ENCODE measurements around the gene FRAS1.
A peak's percentile ranks its signal among the peaks of the same experiment; 100 is the strongest.

FRAS1 gene

DNA sequence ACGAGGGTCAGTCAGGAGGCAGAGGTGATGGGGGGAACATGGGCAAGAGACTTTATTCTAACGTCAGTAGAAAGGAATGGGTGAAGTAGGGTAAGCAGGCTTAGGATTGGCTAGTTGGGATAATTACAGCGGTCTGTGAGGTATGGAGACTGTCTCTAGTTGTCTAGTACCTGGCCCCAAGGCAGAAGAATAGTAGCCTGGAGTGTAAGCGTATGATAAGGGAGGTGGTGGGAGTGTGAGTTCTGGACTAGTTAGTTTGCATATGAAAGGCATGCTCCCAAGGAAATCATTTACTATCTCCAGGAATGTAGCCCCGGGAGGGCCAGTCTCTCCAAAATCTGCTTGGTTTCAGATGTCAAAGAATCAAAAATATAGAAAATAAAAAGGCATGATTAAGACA, 274.8 kb downstream of the FRAS1 start:
- DNase-seq, result no peak

DNA sequence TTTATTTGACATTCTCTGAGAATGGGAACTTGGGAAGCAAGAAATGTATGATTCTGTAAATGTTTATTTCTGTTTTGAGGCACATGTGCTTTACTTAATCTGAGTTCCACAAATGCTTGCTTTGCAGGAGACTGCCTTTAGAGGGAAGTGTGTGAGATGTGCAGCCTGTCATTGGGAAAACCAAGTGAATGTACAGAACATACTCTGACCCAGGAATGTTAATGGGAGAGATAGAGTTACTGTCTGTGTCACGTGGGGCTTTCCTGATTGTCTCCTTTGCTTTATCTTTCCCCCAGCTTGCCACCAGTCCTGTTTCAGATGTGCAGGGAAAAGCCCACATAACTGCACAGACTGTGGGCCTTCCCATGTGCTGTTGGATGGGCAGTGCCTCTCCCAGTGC, 275.9 kb downstream of the FRAS1 start:
- DNase-seq, result no peak

DNA sequence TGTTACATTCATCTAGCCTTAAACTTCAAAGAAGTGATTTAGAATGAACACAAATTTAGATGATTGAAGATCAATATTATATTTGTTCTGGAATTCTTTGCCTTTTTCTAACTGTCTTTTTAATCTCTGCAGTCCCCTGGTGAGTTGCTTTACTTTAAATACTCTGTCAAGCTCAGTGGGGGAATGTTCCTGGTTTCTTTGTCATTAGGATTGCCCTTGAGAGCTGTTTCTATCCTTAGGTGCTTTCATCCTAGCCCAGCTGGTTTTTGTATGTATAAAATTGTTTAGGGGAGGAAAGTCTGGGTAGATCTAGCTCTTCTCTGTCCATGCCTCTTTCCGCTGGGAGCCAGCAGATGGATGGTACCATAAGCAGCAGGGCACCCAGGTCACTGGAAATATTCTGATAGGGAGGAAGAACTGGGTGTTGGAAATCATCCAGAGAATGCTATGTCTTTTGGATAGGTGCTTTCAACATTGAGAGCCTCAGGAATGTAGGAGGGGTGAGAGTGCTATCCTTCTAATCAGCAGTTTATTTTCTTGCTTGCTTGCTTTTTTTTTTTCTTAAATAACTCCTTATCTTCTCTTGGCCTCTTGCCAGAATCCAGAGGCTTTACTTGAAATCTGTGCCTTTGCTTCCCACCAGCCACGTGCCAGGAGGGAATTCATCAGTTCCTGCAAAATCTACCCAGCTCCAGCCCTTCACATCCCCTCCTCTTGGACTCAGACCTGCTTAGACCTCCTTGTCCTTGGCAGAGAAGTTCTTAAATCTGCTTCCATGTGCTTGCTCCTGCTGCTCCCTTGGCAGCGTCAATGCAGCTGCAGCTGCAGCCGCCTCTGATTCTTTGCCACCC, 279.2 kb downstream of the FRAS1 start:
- no peak for DNase-seq

DNA sequence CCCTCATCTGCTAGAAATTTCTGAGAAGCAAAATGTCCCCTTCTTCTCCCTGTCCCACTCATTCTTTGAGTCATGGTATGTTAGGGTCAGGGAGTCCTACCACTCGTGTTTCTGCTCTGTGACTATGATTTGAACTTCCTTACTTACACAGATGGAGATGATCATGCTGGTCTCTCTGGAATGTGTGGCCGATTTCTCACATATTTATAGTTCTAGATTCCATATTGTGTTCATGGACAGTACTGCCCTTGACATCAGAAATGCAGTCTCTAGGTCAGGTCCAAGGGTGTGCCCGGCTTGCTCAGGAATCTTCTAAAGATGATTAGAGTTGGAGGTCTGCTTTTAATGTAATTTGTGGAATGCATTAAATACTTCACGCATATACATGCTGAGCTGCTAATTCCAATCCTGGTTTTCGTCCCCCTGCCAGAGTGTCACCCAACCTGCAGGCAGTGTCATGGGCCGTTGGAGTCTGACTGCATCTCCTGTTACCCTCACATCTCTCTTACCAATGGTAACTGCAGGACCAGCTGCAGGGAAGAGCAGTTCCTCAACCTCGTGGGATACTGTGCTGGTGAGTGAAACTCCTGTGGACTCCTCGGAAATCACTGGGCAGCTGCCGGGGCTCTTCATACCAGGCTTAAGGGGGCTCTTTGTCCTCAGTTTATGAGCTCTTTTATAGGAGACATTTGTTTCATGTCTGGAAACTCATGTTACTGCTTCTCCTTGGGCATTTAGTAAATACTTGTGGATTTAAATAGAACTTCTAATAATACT, 280.3 kb downstream of the FRAS1 start:
- DNase-seq, result no peak

DNA sequence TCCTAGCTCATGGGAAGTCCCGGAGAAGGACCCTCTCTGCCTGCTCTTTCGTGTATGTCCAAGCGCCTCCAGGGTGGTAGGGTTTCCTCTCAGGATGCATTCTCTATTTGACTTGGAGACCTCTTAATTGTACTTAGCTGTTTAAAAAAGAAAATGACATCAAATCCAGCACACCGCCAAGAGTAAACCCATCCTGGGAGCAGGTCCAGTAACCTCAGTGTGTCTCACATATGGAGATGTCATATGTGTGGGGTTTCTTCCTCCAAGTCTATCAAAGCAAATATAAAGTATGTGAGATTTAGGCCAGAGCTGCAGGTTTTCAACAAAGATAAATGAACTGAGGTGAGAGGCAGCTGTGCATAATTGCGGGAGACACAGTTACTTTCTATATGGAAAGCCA, 285.0 kb downstream of the FRAS1 start:
- no peak for DNase-seq

DNA sequence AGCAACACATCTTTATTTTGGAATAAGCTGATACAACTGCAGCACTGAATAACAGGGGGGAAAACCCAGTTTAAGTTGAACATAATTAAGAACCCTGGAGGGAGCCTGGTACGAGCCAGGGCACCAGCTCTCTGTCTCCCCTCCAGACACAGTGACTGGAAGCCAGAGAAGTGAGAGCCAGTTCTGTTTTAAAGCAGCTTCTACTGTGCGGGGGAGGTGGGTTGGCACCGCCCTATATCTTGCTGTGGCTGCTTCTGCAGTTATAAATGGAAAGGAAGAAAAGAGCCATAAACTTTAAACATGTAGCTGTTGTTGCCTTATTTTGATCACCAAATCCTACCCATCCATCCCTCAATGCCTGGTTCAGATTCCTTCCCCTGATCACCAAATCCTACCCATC, 286.6 kb downstream of the FRAS1 start:
- DNase-seq, result no peak

DNA sequence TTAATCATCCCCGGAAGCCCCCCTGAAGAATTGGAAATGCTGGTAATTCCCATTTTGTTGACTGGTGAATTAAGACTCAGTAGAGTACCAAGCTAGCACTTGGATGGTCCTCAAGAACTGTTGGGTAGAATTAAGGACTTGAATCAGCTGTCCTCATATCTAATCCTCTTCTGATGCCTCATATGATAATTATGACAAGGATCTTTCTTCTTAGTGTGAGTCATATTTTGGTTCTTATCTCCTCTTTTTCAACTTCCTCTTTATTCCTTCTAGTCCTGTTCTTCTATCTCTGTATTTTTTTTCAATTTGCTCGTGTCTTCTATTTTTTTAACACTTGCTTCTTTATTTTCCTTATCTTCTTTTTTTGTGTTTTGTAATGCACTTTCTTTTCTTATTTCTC, 288.1 kb downstream of the FRAS1 start:
- DNase-seq, result no peak

DNA sequence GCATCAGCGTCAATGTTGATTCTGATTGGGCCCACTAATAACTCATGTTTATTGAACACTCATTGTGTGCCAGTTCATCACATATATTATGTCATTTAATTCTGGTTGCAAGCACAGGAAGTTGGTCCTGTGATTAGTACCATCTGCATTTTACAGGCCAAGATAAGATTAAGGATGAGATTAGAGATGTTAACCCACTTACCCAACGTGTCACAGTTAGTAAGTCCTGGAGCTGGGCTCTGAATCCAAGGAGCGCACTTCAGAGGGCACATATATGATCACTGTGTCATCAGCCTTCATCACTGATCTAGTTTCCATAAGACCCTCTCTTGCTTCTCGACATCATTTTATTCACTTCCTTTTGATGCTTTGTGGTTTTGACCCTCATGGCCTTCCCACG, 289.1 kb downstream of the FRAS1 start:
- no peak for DNase-seq

DNA sequence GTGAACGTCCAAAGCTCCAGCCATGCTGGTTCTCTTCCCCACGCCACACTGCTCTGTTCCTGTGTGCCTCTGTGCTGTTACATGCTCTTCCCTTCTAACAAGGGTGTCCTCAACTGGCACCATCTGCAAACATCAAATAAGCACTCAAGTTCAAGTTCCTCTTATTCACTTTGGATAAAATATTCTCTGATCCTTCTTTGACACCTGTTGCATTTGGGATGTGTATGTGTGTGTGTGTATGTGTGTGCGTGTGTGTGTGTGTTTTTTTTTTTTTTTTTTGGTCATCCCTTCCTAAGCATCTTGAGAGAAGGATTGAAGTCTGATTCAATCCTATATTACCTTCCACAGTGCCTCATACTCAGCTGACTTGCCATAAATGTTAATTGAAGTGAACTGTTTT, 290.4 kb downstream of the FRAS1 start:
- DNase-seq, result no peak

DNA sequence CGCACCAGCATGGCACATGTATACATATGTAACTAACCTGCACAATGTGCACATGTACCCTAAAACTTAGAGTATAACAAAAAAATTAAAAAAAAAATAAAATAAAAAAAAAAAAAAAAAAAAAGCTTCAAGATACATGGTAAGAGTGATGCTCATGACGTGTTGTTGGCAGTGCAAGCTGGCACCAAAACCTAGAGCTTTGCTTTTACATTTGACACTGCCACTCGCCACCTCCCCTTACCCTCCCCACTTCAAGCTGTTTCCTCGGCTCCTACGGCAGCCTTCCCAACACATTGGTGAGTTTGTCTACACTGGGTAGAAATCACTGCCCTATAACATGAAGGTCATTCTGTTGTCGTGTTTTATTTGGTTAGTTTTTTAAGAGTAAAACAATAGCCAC, 296.8 kb downstream of the FRAS1 start:
- DNase-seq, result no peak

DNA sequence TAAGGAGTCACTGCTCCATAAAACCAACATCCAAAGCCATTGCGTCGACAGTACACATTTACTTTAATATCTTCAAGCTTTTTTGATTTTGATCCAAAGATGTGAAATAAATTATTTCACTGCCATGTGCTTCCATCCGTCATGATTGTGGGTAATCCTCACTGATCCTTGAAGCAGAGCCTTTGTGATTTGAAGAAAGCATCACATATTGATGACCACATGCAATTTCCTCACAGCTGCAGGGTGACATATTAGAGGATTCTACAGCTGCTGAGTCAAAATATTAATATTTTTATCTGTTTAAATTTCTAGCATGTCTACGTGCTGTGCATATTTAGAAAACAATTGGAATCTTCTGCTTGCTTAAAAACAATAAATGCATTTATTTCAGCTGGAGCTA, 297.7 kb downstream of the FRAS1 start:
- DNase-seq, result no peak

DNA sequence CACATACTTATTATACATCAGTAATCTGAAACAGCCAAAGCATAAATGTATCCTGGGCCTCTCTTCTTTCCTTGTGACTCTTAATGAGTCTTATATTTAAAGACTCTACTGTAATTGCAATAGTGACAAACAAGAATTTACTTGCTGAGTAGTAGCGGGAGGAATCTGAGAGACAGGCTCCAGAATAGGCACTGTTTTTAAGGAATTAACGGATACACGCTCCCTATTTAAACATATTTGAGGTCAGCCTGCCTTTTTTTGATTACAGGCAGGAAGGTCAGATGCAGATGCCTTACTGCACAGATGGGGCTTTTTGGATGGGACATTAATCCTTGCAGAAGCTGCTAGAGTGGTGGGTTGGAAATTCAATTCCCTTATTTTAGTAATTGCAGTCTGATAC, 298.2 kb downstream of the FRAS1 start:
- no peak for DNase-seq

DNA sequence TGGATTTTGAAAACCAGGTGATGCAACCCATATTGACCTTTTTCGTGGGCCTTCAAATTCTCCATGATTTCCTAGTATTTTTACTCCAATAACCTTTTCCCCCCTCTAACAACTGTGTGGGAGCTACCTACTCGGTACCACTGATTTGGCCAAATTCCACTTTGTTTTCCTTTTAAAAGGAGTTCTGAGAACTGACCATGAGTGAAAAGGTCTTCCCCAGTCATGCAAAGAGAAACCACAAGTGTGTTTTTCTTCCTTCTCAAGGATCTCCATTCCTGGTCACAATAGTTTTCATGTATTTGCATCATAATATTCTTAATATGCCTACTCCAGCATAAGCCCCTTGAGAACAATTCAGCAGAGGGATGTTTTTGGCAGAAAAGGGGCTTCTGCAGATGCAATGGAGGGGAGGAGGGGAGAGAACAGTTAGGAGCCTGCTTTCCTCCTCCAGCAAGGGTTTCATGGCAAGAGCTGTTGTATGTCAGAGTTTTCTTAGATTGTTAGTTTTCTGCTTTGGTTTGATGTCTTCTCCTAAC, 299.2 kb downstream of the FRAS1 start:
- no peak for DNase-seq

DNA sequence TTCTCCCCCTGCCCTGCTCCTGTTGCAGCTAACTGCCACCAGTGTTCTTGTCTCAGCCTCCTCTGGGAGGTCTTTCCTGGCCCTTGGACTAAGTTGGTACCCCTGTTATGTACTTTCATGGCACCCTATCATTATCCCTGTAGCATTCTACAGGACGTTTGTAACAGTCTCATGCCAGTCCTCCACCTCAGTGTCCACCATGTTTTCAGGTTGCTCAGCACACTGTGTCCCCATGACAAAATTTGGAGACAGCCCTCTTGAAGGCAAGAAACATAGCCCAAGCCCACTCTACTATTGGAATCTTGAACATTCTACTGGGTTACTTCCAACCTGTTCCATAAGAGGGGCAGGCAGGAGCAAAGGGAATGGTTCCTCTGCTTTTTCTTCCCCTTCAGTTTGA, 300.0 kb downstream of the FRAS1 start:
- no peak for DNase-seq

DNA sequence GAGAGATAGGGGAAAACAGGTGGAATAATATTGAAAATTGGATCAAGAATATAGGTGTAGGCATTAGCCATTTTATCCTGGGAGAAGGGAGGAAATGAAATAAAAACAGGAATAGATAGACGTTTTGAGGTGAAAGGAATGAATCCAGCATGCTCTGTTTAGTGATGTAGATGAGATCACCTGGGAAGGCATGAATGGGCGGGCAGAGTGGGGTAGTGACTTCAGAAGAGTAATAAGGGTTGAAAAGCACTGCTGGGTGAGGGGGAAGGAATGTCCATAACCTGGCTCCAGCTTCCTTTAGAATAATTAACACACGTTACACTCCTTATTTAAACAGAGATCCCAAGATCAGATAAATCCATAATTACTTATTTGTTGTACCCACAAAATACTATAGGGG, 303.3 kb downstream of the FRAS1 start:
- DNase-seq, result no peak

DNA sequence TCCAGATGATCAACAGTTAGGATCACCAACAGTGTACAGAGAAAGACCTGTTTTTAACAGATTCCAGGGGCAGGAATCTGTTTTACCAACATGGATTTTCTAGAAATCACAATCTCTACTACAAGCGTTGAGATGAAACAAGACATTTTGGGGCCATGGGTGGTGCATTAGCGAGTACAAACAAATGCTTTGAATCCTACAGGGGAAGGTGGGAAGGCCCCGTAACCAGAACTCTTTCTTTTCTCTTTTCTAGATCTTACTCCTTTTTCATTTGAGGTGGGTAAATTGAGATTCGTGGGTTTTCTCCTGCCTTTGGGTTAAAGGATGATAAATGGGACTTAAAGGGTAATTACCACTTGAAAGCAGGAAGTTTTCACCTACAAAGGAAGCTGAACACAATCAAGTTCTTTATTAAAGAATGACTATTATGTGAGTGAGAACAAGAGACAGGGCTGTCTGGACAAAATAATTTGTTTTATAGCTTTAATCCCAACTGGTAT, 304.5 kb downstream of the FRAS1 start:
- DNase-seq, result no peak

DNA sequence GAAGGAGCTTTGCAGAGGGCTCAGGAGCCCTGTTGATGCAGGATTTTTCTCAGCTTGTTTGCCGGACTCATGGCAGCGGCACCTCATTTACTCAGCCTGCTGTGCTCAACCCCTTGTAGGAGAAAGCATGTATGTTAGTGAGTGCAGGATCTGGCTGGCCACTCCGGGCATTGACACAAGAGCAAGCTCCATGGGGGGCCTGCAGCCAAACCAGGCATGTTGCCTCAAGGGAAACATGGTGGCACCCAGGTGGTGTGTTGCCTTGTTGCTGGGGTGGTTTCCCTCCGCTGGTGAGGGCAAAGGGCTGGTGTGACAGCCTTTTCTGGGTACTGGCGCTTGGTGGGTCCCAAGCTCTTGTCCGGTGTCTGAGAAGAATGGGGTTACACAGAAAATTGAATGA, 305.2 kb downstream of the FRAS1 start:
- no peak for DNase-seq

DNA sequence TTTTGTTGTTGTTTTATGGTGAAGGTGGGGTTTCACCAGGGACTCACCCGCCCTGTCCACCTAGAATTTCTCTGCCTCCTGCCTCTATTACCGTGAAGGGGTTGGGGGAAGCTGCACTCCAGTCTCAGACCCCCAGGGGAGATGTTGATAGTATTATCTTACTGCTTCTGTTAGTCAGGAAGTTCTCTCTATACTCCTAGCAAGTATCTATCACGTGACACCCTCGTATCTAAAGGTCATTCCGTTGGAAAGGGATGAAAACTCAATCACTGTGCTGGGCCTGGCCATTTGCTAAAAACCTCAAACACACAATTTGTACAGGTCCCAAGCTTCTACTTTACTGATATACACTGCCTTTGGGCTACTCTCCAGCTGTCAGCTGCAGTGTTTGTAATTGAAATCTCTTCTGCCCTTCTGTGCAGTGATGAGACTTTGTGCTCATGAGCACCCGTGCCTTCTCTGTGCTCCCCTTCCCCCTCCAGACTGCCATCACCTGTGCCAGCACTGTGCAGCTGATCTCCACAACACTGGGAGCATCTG, 306.0 kb downstream of the FRAS1 start:
- no peak for DNase-seq

DNA sequence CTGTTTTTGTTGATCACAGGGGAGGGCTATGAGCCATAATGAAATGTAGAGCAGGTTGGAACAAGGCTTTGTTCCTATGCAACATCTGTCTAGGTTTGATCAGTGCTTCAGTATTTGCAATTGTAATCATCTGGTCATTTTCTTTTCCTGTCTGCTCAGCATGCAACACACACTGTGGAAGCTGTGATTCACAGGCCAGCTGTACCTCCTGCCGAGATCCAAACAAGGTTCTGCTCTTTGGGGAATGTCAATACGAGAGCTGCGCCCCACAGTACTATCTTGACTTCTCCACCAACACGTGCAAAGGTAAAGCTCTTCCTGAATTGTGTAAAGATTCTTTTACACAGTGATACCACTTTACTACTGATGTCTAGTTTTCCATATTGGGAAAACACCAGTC, 312.6 kb downstream of the FRAS1 start:
- DNase-seq, result no peak

DNA sequence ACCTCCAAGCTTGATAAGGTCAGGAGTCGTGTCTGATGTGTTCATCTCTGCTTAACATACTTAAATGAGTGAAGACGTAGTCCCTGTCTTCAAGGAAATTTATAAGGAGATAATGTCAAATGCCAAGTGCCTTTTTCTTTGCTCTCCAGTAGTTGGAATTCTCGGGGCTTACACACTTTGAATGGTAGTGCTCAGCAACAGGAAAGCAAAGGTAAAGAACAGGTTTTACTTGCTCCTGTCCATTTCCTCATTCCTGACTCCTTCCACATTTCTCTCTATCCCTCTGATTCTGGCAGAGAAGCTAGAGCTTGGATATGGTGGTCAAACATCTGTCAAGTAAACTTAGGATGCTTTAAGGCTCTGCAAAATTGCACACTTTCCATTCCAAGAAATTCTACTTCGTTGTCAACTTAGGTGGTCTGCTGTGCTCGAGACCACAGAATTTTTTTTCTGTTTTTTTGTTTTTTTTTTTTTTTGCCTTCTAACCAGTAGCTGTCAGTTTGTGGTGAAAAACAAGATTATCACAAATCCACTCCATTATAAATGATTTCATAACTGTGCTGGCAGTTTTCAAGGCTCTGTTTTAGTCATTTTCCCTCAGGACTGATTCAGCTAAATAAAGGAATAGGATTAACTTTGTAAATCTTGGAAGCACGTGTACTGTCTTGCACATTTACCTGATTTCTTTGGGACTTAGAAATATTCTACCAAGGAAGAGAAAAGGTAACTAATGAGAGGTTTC, 313.7 kb downstream of the FRAS1 start:
- peak; percentile 58 for DNase-seq

DNA sequence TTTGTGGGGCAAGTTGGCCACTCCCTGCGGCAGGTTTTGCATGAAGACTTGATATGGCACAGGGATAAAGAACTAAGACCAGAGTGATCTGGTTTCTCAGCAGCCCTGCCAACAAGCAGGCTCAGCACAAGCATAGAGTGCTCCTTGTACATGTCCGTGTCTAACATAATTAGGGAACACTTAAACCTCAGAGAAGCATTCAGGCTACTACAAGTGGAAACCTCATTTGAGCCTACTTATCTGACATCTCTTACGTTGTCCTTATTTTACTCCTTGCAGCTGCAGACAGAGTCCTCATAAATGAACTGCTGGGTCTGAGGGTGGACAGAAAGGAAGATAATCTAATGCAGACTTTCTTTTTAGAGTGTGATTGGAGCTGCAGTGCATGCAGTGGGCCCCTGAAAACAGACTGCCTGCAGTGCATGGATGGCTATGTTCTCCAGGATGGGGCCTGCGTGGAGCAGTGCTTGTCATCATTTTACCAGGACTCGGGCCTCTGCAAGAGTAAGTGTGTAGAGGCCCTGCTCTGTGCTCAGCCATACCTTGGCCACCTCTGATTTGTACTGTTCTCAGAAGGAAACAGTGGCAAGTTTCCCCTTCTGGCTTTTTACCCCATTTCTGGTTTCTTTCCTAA, 315.3 kb downstream of the FRAS1 start:
- DNase-seq, result no peak

DNA sequence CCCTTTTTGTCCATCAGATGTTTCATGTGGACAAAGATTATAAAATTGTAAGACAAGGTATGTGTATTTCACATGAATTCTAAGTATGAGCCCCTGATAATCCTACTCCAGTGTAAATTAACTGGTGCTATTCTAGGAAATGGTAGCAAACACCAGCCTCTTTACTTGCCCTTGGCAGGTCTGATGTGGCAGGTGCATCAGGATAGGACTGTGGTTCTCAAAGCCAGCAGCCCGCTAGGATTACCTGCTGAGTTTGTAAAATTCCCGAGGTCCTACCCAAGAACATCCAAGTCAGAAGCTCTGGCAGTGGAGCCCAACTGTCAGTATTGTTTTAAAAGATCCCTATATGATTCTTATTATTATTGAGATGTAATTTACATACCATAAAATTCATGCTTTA, 320.4 kb downstream of the FRAS1 start:
- no peak for DNase-seq

DNA sequence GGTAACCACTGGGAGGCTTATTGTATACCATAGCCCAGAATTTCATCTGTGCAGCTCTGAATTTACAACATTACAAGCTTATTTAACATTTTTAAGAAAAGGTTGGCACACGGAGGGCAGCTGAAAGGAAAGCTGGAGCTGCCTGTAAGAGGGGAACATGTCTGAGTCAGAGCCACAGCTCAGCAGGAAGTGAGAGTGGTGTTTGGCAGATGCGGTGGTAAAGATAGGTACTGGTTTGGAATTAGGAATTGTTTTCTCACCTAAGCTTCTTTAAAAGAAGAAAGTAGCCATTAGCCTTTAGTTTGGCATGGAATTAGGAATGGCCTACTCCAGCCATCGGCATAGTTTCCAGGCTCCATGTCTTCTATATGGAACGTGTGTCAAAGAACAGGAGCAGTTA, 321.9 kb downstream of the FRAS1 start:
- DNase-seq, result no peak

Data from DMS53 (cell line).